HepG2 (cell line): Measurements from ENCODE around the gene MAPK7. TPM values are rescaled to one million over a fixed set of nuclear protein-coding genes. Genes with fewer than 3 reads are reported as not detected.
A peak's percentile ranks its signal among the peaks of the same experiment; 100 is the strongest.

Experiments used
- FLYWCH1 ChIP-seq: sonication (generic); formaldehyde crosslinking; IDR thresholded peaks from 2 replicates; pipeline ENCODE4 v1.8.1; 2023; ENCODE audit warnings: mild to moderate bottlenecking, missing genetic modification reagents
- HCFC1 ChIP-seq: fragments of 150-350 bp; IDR thresholded peaks from 2 replicates; pipeline ENCODE4 v1.6.1; 2014; ENCODE audit warnings: low read depth, low read length
- HIVEP1 ChIP-seq: sonication (generic); formaldehyde crosslinking; IDR thresholded peaks from 2 replicates; pipeline ENCODE4 v1.4.0; 2020; ENCODE audit warnings: mild to moderate bottlenecking, missing genetic modification reagents
- IKZF4 ChIP-seq: sonication (generic); formaldehyde crosslinking; IDR thresholded peaks from 2 replicates; pipeline ENCODE4 v1.5.1; 2020; ENCODE audit warnings: borderline replicate concordance, mild to moderate bottlenecking, low read depth, missing genetic modification reagents; ENCODE audit errors: not compliant biosample characterization
- ISL2 ChIP-seq: sonication (generic); formaldehyde crosslinking; IDR thresholded peaks from 2 replicates; pipeline ENCODE4 v1.5.0; 2020; ENCODE audit warnings: missing genetic modification reagents
- KDM1A ChIP-seq: IDR thresholded peaks from 2 replicates; pipeline ENCODE4 v1.6.1; 2016; ENCODE audit warnings: missing compliant biosample characterization
- MTERF4 ChIP-seq: sonication (generic); formaldehyde crosslinking; IDR thresholded peaks from 2 replicates; pipeline ENCODE4 v1.8.0; 2023; ENCODE audit warnings: mild to moderate bottlenecking, missing genetic modification reagents
- MTF2 ChIP-seq: sonication (generic); formaldehyde crosslinking; IDR thresholded peaks from 2 replicates; pipeline ENCODE4 v1.5.0; 2020; ENCODE audit warnings: missing genetic modification reagents, borderline replicate concordance
- RNF2 ChIP-seq: fragments of 450-650 bp; conservative IDR thresholded peaks from 2 replicates; pipeline ENCODE4 v1.6.1; 2016; ENCODE audit warnings: low read depth
- RORA ChIP-seq: sonication (generic); formaldehyde crosslinking; IDR thresholded peaks from 2 replicates; pipeline ENCODE4 v1.5.0; 2020; ENCODE audit warnings: mild to moderate bottlenecking, missing genetic modification reagents, moderate library complexity
- SMARCE1 ChIP-seq: fragments of 450-650 bp; IDR thresholded peaks from 2 replicates; pipeline ENCODE4 v1.6.1; 2017; ENCODE audit warnings: borderline replicate concordance
- ZNF142 ChIP-seq: sonication (generic); formaldehyde crosslinking; IDR thresholded peaks from 2 replicates; pipeline ENCODE4 v1.4.0; 2020; ENCODE audit warnings: missing genetic modification reagents
- ZNF646 ChIP-seq: sonication (generic); formaldehyde crosslinking; IDR thresholded peaks from 2 replicates; pipeline ENCODE4 v1.9.0; 2021; ENCODE audit warnings: mild to moderate bottlenecking, missing genetic modification reagents
- ZNF703 ChIP-seq: sonication (generic); formaldehyde crosslinking; IDR thresholded peaks from 2 replicates; pipeline ENCODE4 v1.5.1; 2020; ENCODE audit warnings: missing genetic modification reagents, mild to moderate bottlenecking, moderate library complexity, borderline replicate concordance
- ZNF850 ChIP-seq: sonication (generic); formaldehyde crosslinking; conservative IDR thresholded peaks from 2 replicates; pipeline ENCODE4 v1.9.0; 2021; ENCODE audit warnings: mild to moderate bottlenecking, missing genetic modification reagents
- polyA plus RNA-seq, 8 experiments: library from polyadenylated mRNA; depleted of rRNA in 3 of 8; stranded (reverse) in 7 of 8; unstranded in 1 of 8; fragments of >200 nt; fragmentation: Illumina TruSeq in 4 of 8; extraction: Trizol in 4 of 8; gene quantifications; 2 replicates each; pipeline versions ENCODE4 v1.2.1 to v1.2.3, GENCODE V29; 2011 to 2016; ENCODE audit warnings: low read depth in 4 of 8, missing spikeins in 1 of 8, mixed read lengths in 1 of 8; ENCODE audit not compliant: insufficient read depth in 1 of 8
- total RNA-seq, 5 experiments: library from RNA; depleted of rRNA; stranded (reverse); fragments of >200 nt; fragmentation: Illumina TruSeq; extraction: Trizol; gene quantifications; 2 replicates each; pipeline ENCODE4 v1.2.3, GENCODE V29; 2016; ENCODE audit warnings: low read depth in 1 of 5

MAPK7 gene
- total and polyA plus RNA-seq, 2 of the 13 experiments (the other 11 are each of a cell fraction or from before 2014, with no cell fraction given), result 2.9 to 5.9 TPM

- TF ChIP-seq MTERF4 (CRISPR knock-in tag), result no peak
- TF ChIP-seq ZNF850 (CRISPR knock-in tag), result no peak
- TF ChIP-seq IKZF4 (CRISPR knock-in tag), result no peak
- TF ChIP-seq SMARCE1, result no peak
- no peak for TF ChIP-seq MTF2
- TF ChIP-seq RNF2, result 0 out of 2 replicates have a peak, but pooled peaks have one; percentile 23
- no peak for TF ChIP-seq HCFC1
- no peak for TF ChIP-seq ZNF142 (CRISPR knock-in tag)
- TF ChIP-seq FLYWCH1 (CRISPR knock-in tag), result no peak
- no peak for TF ChIP-seq KDM1A
- no peak for TF ChIP-seq ZNF703 (CRISPR knock-in tag)
- no peak for TF ChIP-seq RORA
- no peak for TF ChIP-seq ZNF646
- TF ChIP-seq ISL2 (CRISPR knock-in tag), result peak; percentile 80
- 0 out of 2 replicates have a peak, but pooled peaks have one; percentile 28 for TF ChIP-seq HIVEP1 (CRISPR knock-in tag)
Observed at GRCh38 chr17:19338031-19338990, 40.0 kb upstream of the MAPK7 start (continued).
